Caki2 (cell line): ENCODE results near the gene SLC27A1. TPM values are rescaled to one million over a fixed set of nuclear protein-coding genes. Genes with fewer than 3 reads are reported as not detected.
"Not testable (repeated sequence)": the region's sequence is repeated elsewhere in the genome, so short reads cannot be mapped to it uniquely, and the experiment has no call there.

Experiments used
- DNase-seq: peaks from one replicate; pipeline ENCODE4 v3.0.0-alpha.2; 2015; ENCODE audit warnings: low read depth
- in situ Hi-C: cut with HindIII; loops from 2 replicates; pipeline ENCODE4 v1.10.0; 2016; ENCODE audit warnings: low sequenced_read_pairs, low pct_unique_long_range_greater_than_20kb, mixed read lengths
- total RNA-seq: library from RNA; depleted of rRNA; stranded (reverse); fragments of >200 nt; shearing (Covaris generic); gene quantifications from 2 replicates; pipeline ENCODE4 v1.2.3, GENCODE V29; 2014; ENCODE audit warnings: low replicate concordance

The SLC27A1 gene
- total RNA-seq, 1 experiment from 2014 or later = 18.2 TPM

- DNase-seq = no peak
Measured at GRCh38 chr19:17481986-17482385, 11.7 kb downstream of the SLC27A1 start.

GRCh38 chr19:17482877-17483604 lies 12.7 kb downstream of the SLC27A1 start:
- in situ Hi-C loops = no loop called here
- no peak for DNase-seq

More at GRCh38 chr19:17481986-17482385, 11.7 kb downstream of the SLC27A1 start:
- in situ Hi-C loops = no loop called here

GRCh38 chr19:17483605-17484002 lies 13.3 kb downstream of the SLC27A1 start:
- no peak for DNase-seq
- in situ Hi-C loops = no loop called here

GRCh38 chr19:17484520-17485185 lies 14.3 kb downstream of the SLC27A1 start:
- DNase-seq = no peak
- in situ Hi-C loops = no loop called here

DNA sequence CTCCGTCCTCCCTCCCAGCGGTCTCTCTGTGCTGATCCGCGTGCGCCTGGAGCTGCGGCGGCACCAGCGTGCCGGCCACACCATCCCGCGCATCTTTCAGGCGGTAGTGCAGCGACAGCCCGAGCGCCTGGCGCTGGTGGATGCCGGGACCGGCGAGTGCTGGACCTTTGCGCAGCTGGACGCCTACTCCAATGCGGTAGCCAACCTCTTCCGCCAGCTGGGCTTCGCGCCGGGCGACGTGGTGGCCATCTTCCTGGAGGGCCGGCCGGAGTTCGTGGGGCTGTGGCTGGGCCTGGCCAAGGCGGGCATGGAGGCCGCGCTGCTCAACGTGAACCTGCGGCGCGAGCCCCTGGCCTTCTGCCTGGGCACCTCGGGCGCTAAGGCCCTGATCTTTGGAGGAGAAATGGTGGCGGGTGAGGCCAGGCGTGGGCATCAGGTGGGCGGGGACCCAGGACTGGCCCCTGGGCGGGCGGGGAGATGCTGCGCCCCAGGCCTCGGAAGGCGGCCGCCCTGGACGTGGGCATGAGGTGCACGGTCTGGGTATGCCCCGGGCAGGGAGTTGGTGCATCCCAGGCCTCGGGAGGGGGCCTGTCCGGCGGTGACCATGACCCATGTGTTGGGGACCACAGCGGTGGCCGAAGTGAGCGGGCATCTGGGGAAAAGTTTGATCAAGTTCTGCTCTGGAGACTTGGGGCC lies 16.4 kb downstream of the SLC27A1 start:
- in situ Hi-C loops = no loop called here
- no peak for DNase-seq

DNA sequence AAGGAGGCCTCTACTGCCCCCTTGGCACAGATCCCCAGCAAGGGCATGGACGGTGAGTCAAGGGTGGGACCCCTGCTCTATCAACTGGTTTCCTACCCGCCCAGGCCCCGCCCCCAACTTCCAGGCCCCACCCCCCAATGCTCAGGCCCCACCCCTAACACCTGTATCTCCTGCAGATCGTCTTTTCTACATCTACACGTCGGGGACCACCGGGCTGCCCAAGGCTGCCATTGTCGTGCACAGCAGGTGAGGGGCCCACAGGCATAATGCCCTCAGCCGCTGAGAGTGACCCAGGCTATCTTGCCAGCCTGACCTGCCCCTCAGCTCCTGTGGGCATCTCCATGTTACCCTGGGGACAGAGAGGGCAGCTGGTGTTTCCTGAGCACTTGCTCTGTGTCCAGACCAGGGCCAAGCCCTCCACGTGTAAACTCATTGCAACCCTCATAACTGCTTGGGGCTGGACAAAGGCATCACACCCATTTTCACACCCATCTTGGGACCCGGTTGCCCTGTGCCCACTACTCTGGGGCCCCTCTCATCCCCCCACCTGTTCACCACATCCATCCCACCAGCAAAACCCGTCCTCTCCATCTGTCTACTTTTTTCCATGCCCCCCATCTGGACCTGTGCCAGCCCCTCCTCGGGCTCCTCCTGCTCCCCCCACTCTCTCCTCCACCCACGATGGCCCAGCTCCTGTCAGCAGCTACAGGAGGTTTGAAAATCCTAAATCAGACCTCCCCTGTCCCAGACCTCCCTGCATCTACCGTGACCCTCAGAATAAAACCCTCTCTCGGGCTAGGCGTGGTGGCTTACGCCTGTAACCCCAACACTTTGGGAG lies 17.2 kb downstream of the SLC27A1 start:
- DNase-seq = no peak
- in situ Hi-C loops = no loop called here

- in situ Hi-C loops = no loop called here
- peak; percentile 36 for DNase-seq
Measured at GRCh38 chr19:17488593-17489391, 18.5 kb downstream of the SLC27A1 start.

- in situ Hi-C loops = no loop called here
- DNase-seq = no peak
Measured at GRCh38 chr19:17489392-17490030, 19.2 kb downstream of the SLC27A1 start.

DNA sequence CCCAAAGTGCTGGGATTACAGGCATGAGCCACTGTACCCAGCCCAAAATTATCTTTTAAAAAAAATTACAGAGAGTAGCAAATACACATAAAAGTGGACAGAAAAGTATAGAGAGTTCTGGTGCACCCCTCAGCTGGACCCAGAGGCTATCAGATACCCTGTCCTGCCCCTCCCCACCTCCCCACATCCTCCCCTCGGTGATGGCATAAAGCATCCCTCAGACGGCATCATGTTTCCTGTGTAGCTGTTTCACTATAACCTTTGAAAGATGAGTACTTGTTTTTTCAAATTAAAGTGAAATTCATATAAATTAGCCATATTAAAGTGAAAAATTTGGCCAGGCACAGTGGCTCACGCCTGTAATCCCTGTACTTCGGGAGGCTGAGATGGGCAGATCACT lies 20.1 kb downstream of the SLC27A1 start:
- in situ Hi-C loops = no loop called here
- DNase-seq = no peak

- in situ Hi-C loops = no loop called here
- DNase-seq = no peak
Measured at GRCh38 chr19:17491287-17491686, 21.0 kb downstream of the SLC27A1 start.

- in situ Hi-C loops = no loop called here
- no peak for DNase-seq
Measured at GRCh38 chr19:17495639-17496296, 25.4 kb downstream of the SLC27A1 start.

GRCh38 chr19:17496337-17496997 lies 26.1 kb downstream of the SLC27A1 start:
- in situ Hi-C loops = no loop called here

GRCh38 chr19:17497149-17497798 lies 26.9 kb downstream of the SLC27A1 start:
- in situ Hi-C loops = no loop called here
- DNase-seq = no peak

More at GRCh38 chr19:17496337-17496997, 26.1 kb downstream of the SLC27A1 start:
- peak; percentile 46 for DNase-seq

GRCh38 chr19:17499025-17499424 lies 28.7 kb downstream of the SLC27A1 start:
- in situ Hi-C loops, DNase-seq: not testable (repeated sequence)

DNA sequence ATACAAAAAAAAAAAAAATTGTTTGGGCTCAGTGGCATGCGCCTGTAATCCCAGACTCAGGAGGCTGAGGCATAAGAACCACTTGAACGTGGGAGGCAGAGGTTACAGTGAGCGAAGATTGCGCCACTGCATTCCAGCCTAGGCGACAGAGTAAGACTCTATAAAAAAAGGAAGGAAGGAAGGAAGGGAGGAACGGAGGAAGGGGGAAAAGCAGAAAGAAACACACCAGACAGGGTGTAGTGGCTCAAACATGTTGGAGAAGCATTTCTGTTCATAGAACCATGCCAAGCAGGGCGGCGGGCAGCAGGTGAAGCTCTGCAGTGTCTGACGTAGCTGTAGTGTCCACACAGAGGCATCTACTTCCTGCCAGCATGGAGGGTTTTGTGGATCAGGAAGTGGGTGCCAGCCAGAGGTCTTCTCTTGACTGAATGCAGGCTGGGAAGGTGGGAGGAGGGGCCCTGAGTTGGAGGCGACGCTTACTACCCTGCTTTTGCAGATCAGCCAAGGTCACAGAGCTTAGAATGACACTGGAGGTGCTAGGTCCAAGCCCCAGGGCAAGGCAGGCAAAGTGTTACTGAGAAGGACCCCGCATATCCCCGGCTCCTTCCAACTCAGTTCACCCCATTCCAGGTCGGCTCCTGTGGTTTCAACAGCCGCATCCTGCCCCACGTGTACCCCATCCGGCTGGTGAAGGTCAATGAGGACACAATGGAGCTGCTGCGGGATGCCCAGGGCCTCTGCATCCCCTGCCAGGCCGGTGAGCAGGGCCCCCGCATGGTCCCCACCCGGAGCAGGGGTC lies 29.5 kb downstream of the SLC27A1 start:
- no peak for DNase-seq
- in situ Hi-C loops = no loop called here
